Sigmoid colon (tissue), 4 donors: ENCODE data around the gene NUDT4.

Experiments
- EP300 ChIP-seq, 4 donors: sonication (generic); formaldehyde crosslinking; IDR thresholded peaks; one replicate each; pipeline ENCODE4 v1.6.1; 2017; ENCODE audit warnings: antibody characterized with exemption in 4 of 4
- POLR2A ChIP-seq, 2 donors: fragments of 450-650 bp; IDR thresholded peaks; one replicate each; pipeline ENCODE4 v1.6.1; 2016; ENCODE audit warnings: antibody characterized with exemption in 2 of 2, mild to moderate bottlenecking in 2 of 2, moderate library complexity in 2 of 2
- POLR2AphosphoS5 ChIP-seq, 4 donors: sonication (generic); formaldehyde crosslinking; IDR thresholded peaks; one replicate each; pipeline ENCODE4 v1.6.1; 2017; ENCODE audit warnings: antibody characterized with exemption in 4 of 4
- TF ChIP-seq, protein P1 (sequence below), 4 experiments: fragments of 450-650 bp in 3 of 4; fragments of 200-600 bp in 1 of 4; IDR thresholded peaks; one replicate each; pipeline ENCODE4 v1.5.1; 2016 to 2019; ENCODE audit warnings: antibody characterized with exemption in 4 of 4, mild to moderate bottlenecking in 3 of 4, moderate library complexity in 2 of 4

DNA sequence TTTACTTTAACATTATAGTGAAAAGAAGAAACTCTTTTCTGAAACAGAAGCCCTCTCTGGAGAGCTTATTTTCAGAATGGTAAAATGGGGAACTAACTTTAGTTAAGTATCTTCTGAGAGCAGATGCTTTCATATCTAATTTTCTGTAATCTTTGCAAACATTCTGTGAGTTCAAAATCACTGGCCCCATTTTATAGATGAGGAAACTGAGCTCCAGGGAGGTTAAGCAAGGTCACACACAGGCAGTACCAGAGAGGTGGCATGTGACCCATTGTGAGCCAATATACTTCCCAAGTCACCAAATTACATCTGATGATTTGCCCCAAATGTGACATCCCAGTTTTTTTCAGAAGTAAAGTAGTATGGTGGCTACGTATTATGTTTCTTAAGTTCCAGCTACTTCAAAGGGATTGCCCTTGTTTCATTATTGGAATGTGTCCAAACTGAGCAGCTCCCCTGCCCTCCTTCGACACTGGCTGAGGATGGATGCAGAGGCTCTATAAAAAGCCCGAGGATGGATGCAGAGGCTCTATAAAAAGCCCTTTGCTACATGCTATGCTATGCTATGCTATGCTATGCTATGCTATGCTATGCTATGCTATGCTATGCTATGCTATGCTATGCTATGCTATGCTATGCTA lies 36.2 kb upstream of the NUDT4 start:
- TF ChIP-seq, protein P1, sequence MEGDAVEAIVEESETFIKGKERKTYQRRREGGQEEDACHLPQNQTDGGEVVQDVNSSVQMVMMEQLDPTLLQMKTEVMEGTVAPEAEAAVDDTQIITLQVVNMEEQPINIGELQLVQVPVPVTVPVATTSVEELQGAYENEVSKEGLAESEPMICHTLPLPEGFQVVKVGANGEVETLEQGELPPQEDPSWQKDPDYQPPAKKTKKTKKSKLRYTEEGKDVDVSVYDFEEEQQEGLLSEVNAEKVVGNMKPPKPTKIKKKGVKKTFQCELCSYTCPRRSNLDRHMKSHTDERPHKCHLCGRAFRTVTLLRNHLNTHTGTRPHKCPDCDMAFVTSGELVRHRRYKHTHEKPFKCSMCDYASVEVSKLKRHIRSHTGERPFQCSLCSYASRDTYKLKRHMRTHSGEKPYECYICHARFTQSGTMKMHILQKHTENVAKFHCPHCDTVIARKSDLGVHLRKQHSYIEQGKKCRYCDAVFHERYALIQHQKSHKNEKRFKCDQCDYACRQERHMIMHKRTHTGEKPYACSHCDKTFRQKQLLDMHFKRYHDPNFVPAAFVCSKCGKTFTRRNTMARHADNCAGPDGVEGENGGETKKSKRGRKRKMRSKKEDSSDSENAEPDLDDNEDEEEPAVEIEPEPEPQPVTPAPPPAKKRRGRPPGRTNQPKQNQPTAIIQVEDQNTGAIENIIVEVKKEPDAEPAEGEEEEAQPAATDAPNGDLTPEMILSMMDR (IDR thresholded peaks at IDR 0.05), result no peak
- TF ChIP-seq EP300 (IDR thresholded peaks at IDR 0.05), result no peak
- no peak for TF ChIP-seq POLR2AphosphoS5 (IDR thresholded peaks at IDR 0.05)
- TF ChIP-seq POLR2A (IDR thresholded peaks at IDR 0.05), result no peak
